ENCODE data around the gene TMCO6. TPM values are rescaled to one million over a fixed set of nuclear protein-coding genes. Genes with fewer than 3 reads are reported as not detected.
A peak's percentile ranks its signal among the peaks of the same experiment; 100 is the strongest.

Gene TMCO6
- total RNA-seq, 1 experiment from 2014 or later: 32.2 TPM

DNA sequence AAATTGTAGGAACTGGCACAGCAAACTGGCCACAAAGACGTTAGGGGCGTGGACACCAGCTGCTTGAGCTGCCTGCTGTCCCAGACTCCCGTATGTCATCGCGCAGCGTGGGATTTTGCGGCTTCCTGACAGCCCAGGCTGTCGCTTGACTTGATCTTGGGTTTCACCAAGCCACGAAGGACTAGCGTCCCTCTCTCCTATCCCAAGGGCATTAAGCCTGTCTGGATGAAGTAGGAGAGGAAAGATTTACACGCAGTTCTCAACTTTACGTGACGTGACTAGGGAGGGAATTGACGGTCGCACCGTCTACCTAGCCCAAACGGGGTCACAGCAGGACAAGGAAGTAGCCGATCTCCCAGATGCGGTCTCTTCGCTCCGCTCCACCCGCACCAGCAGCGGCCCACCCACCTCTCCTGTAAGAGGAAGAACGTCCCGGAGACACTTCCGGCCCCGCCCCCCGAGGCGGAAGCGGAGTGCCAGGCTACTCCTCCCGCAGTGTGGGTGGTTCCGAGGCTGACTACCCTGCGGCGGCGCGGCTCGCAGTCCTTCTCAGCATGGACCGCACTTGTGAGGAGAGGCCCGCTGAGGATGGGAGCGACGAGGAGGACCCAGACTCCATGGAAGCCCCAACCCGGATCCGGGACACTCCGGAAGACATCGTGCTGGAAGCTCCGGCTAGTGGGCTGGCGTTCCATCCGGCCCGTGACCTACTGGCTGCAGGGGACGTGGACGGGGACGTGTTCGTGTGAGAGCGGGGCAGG, 25.3 kb downstream of the TMCO6 start, which contains the start of gene WDR55:
Gene WDR55 (plus strand): TSS at position 546 of the 761 bp plus-strand sequence. CDS start 9 bp downstream, at position 555.
- peak within 1 kb of the TSS; percentile 99 for H3K4me3 Mint-ChIP-seq
- no peaks in the 10 kb centered on the region for H3K27me3 Mint-ChIP-seq (ENCODE audit: low read depth)
- no peaks in the 10 kb centered on the region for H3K9me3 Mint-ChIP-seq
- H3K27ac Mint-ChIP-seq: peak within 1 kb of the TSS; percentile 98
- peak; percentile 98 for ATAC-seq
- DNase-seq (ENCODE audit: low spot score): peak; percentile 95
- H3K4me1 Mint-ChIP-seq: peaks cover 6% of the 10 kb centered on the region
- peaks cover 59% of the 10 kb centered on the region for H3K36me3 Mint-ChIP-seq
- ChIA-PET CTCF (interaction anchor here (0.6 to 0.7 kb wide), 2 partner anchors 27 to 33 kb away, joined by 3 read pairs; partner anchors contain the start of genes HARS1 and HARS2), POLR2A (interaction anchor here (1.3 to 1.9 kb wide), 2 partner anchors 9 to 17 kb away, joined by 3 to 4 read pairs; partner anchors contain the start of genes DND1, IK and NDUFA2)
- TF ChIP-seq ZNF425 (CRISPR knock-in tag; conservative IDR thresholded peaks at IDR 0.05): no peak
- peak; percentile 98 for TF ChIP-seq ETV6 (CRISPR knock-in tag; IDR thresholded peaks at IDR 0.05)
- TF ChIP-seq, protein P1, sequence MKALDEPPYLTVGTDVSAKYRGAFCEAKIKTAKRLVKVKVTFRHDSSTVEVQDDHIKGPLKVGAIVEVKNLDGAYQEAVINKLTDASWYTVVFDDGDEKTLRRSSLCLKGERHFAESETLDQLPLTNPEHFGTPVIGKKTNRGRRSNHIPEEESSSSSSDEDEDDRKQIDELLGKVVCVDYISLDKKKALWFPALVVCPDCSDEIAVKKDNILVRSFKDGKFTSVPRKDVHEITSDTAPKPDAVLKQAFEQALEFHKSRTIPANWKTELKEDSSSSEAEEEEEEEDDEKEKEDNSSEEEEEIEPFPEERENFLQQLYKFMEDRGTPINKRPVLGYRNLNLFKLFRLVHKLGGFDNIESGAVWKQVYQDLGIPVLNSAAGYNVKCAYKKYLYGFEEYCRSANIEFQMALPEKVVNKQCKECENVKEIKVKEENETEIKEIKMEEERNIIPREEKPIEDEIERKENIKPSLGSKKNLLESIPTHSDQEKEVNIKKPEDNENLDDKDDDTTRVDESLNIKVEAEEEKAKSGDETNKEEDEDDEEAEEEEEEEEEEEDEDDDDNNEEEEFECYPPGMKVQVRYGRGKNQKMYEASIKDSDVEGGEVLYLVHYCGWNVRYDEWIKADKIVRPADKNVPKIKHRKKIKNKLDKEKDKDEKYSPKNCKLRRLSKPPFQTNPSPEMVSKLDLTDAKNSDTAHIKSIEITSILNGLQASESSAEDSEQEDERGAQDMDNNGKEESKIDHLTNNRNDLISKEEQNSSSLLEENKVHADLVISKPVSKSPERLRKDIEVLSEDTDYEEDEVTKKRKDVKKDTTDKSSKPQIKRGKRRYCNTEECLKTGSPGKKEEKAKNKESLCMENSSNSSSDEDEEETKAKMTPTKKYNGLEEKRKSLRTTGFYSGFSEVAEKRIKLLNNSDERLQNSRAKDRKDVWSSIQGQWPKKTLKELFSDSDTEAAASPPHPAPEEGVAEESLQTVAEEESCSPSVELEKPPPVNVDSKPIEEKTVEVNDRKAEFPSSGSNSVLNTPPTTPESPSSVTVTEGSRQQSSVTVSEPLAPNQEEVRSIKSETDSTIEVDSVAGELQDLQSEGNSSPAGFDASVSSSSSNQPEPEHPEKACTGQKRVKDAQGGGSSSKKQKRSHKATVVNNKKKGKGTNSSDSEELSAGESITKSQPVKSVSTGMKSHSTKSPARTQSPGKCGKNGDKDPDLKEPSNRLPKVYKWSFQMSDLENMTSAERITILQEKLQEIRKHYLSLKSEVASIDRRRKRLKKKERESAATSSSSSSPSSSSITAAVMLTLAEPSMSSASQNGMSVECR (CRISPR knock-in tag; IDR thresholded peaks at IDR 0.05; ENCODE audit: borderline replicate concordance): peak; percentile 84
- TF ChIP-seq, protein P2, sequence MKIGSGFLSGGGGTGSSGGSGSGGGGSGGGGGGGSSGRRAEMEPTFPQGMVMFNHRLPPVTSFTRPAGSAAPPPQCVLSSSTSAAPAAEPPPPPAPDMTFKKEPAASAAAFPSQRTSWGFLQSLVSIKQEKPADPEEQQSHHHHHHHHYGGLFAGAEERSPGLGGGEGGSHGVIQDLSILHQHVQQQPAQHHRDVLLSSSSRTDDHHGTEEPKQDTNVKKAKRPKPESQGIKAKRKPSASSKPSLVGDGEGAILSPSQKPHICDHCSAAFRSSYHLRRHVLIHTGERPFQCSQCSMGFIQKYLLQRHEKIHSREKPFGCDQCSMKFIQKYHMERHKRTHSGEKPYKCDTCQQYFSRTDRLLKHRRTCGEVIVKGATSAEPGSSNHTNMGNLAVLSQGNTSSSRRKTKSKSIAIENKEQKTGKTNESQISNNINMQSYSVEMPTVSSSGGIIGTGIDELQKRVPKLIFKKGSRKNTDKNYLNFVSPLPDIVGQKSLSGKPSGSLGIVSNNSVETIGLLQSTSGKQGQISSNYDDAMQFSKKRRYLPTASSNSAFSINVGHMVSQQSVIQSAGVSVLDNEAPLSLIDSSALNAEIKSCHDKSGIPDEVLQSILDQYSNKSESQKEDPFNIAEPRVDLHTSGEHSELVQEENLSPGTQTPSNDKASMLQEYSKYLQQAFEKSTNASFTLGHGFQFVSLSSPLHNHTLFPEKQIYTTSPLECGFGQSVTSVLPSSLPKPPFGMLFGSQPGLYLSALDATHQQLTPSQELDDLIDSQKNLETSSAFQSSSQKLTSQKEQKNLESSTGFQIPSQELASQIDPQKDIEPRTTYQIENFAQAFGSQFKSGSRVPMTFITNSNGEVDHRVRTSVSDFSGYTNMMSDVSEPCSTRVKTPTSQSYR (CRISPR knock-in tag; IDR thresholded peaks at IDR 0.05): no peak
- 0 out of 2 replicates have a peak, but pooled peaks have one; percentile 57 for TF ChIP-seq KAT7 (CRISPR knock-in tag; IDR thresholded peaks at IDR 0.05; ENCODE audit: borderline replicate concordance)
- TF ChIP-seq FOXK1 (CRISPR knock-in tag; IDR thresholded peaks at IDR 0.05): peak; percentile 48
- TF ChIP-seq CBFB (CRISPR knock-in tag; IDR thresholded peaks at IDR 0.05; ENCODE audit: low read depth): 0 out of 2 replicates have a peak, but pooled peaks have one; percentile 26
- peak; percentile 71 for TF ChIP-seq SP1 (CRISPR knock-in tag; conservative IDR thresholded peaks at IDR 0.05)
- TF ChIP-seq ZNF396 (CRISPR knock-in tag; IDR thresholded peaks at IDR 0.05; ENCODE audit: borderline replicate concordance): no peak
- TF ChIP-seq ZNF512 (CRISPR knock-in tag; IDR thresholded peaks at IDR 0.05; ENCODE audit: borderline replicate concordance): no peak
- TF ChIP-seq JUN (CRISPR knock-in tag; IDR thresholded peaks at IDR 0.05): peak; percentile 19; the same call in 1 of the 2 replicates
- peak; percentile 70; the same call in 1 of the 2 replicates for TF ChIP-seq FOXP4 (CRISPR knock-in tag; IDR thresholded peaks at IDR 0.05)
- TF ChIP-seq SMAD3 (CRISPR knock-in tag; IDR thresholded peaks at IDR 0.05; ENCODE audit: borderline replicate concordance): 0 out of 2 replicates have a peak, but pooled peaks have one; percentile 12
- TF ChIP-seq NFE2L1 (CRISPR knock-in tag; IDR thresholded peaks at IDR 0.05): no peak
- peak; percentile 94 for TF ChIP-seq TEAD1 (CRISPR knock-in tag; IDR thresholded peaks at IDR 0.05)
- 0 out of 2 replicates have a peak, but pooled peaks have one; percentile 68 for TF ChIP-seq RELA (CRISPR knock-in tag; IDR thresholded peaks at IDR 0.05; ENCODE audit: borderline replicate concordance)
- TF ChIP-seq ESRRA (CRISPR knock-in tag; IDR thresholded peaks at IDR 0.05; ENCODE audit: borderline replicate concordance): 0 out of 2 replicates have a peak, but pooled peaks have one; percentile 50
- TF ChIP-seq, protein P3, sequence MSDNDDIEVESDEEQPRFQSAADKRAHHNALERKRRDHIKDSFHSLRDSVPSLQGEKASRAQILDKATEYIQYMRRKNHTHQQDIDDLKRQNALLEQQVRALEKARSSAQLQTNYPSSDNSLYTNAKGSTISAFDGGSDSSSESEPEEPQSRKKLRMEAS (CRISPR knock-in tag; IDR thresholded peaks at IDR 0.05): peak; percentile 82
- peak; percentile 21; the same call in 1 of the 2 replicates for TF ChIP-seq HMGXB4 (CRISPR knock-in tag; IDR thresholded peaks at IDR 0.05)
- peak; percentile 56 for TF ChIP-seq CREM (CRISPR knock-in tag; IDR thresholded peaks at IDR 0.05)
